NCI-H1417 treated with DMSO at 0.1 percent for 48 hours (cell line): ENCODE results near the gene COL4A6.

ENCODE experiments used
- DNase-seq: peaks from one replicate; lab custom pipeline; 2025; lab: John Stamatoyannopoulos, UW

Gene COL4A6

GRCh38 chrX:108216405-108216804 is 221.8 kb downstream of the COL4A6 start:
- DNase-seq, result no peak

GRCh38 chrX:108211301-108211700 is 226.9 kb downstream of the COL4A6 start:
- no peak for DNase-seq

GRCh38 chrX:108209006-108209554 is 229.1 kb downstream of the COL4A6 start:
- no peak for DNase-seq

- no peak for DNase-seq
Observed at GRCh38 chrX:108203540-108203939, 234.7 kb downstream of the COL4A6 start.

- DNase-seq, result no peak
Observed at GRCh38 chrX:108199691-108200090, 238.5 kb downstream of the COL4A6 start.

GRCh38 chrX:108199041-108199440 is 239.2 kb downstream of the COL4A6 start:
- no peak for DNase-seq

- DNase-seq, result no peak
Observed at GRCh38 chrX:108198420-108198819, 239.8 kb downstream of the COL4A6 start.

- DNase-seq, result no peak
Observed at GRCh38 chrX:108186811-108187210, 251.4 kb downstream of the COL4A6 start.

GRCh38 chrX:108178143-108178498 is 260.1 kb downstream of the COL4A6 start:
- DNase-seq, result no peak

- no peak for DNase-seq
Observed at GRCh38 chrX:108177351-108178142, 260.7 kb downstream of the COL4A6 start.

- DNase-seq, result no peak
Observed at GRCh38 chrX:108173874-108174273, 264.3 kb downstream of the COL4A6 start.

GRCh38 chrX:108171671-108172070 is 266.6 kb downstream of the COL4A6 start:
- no peak for DNase-seq

GRCh38 chrX:108169768-108170167 is 268.5 kb downstream of the COL4A6 start:
- no peak for DNase-seq

GRCh38 chrX:108168961-108169740 is 269.1 kb downstream of the COL4A6 start:
- no peak for DNase-seq

- no peak for DNase-seq
Observed at GRCh38 chrX:108167211-108167872, 270.9 kb downstream of the COL4A6 start.

- DNase-seq, result no peak
Observed at GRCh38 chrX:108165383-108166111, 272.7 kb downstream of the COL4A6 start.

- DNase-seq, result no peak
Observed at GRCh38 chrX:108163333-108164082, 274.7 kb downstream of the COL4A6 start.

GRCh38 chrX:108162265-108162664 is 276.0 kb downstream of the COL4A6 start:
- no peak for DNase-seq

GRCh38 chrX:108160309-108160708 is 277.9 kb downstream of the COL4A6 start:
- no peak for DNase-seq

- DNase-seq, result no peak
Observed at GRCh38 chrX:108159028-108159670, 279.1 kb downstream of the COL4A6 start.

- no peak for DNase-seq
Observed at GRCh38 chrX:108157628-108158027, 280.6 kb downstream of the COL4A6 start.
